Kidney (tissue), 14 donors: ENCODE results near the gene PTPN1. TPM values are rescaled to one million over a fixed set of nuclear protein-coding genes. Genes with fewer than 3 reads are reported as not detected.
"Not testable (repeated sequence)": the region's sequence is repeated elsewhere in the genome, so short reads cannot be mapped to it uniquely, and the experiment has no call there.

Source experiments
- DNase-seq, 5 donors: peaks; one replicate each; pipeline ENCODE4 v3.0.0-alpha.2; 2013 to 2020
- FAIRE-seq: peaks from 2 replicates; lab custom pipeline; 2012; peaks lifted over from hg19 to GRCh38; lab: Jason Lieb, UNC
- H3K27ac ChIP-seq, 2 donors: one replicate each; pipeline ENCODE4 v1.7.0; 2013; ENCODE audit warnings: low read depth in 2 of 2, low read length in 2 of 2, inconsistent platforms in 1 of 2
- H3K27me3 ChIP-seq: one replicate; pipeline ENCODE4 v1.7.1; 2013; ENCODE audit warnings: low read length, inconsistent platforms; ENCODE audit not compliant: control insufficient read depth, insufficient read depth
- H3K36me3 ChIP-seq, 3 donors: one replicate each; pipeline versions ENCODE4 v1.7.0 to v1.7.1; 2013; ENCODE audit warnings: low read length in 3 of 3, control low read depth in 1 of 3, inconsistent platforms in 1 of 3; ENCODE audit not compliant: insufficient read depth in 3 of 3, control insufficient read depth in 2 of 3
- H3K4me1 ChIP-seq, 3 donors: one replicate each; pipeline versions ENCODE4 v1.7.0 to v1.7.1; 2013; ENCODE audit warnings: low read length in 3 of 3, inconsistent platforms in 1 of 3, low read depth in 1 of 3; ENCODE audit not compliant: control insufficient read depth in 2 of 3, insufficient read depth in 2 of 3
- H3K4me3 ChIP-seq, 3 donors: one replicate each; pipeline versions ENCODE4 v1.7.0 to v1.8.1; 2013; ENCODE audit warnings: low read length in 3 of 3, control low read depth in 1 of 3, inconsistent platforms in 1 of 3
- H3K9ac ChIP-seq, 3 donors: one replicate each; pipeline versions ENCODE4 v1.7.0 to v1.7.1; 2013; ENCODE audit warnings: low read length in 3 of 3, control low read depth in 1 of 3, inconsistent platforms in 1 of 3
- H3K9me3 ChIP-seq, 3 donors: one replicate each; pipeline versions ENCODE4 v1.7.0 to v1.7.1; 2013; ENCODE audit warnings: low read length in 3 of 3, control low read depth in 1 of 3, inconsistent platforms in 1 of 3; ENCODE audit not compliant: control insufficient read depth in 2 of 3, insufficient read depth in 1 of 3
- CTCF ChIP-seq: IDR thresholded peaks from 3 replicates; pipeline ENCODE4 v1.5.1; 2012; ENCODE audit warnings: mild to moderate bottlenecking, moderate library complexity, borderline replicate concordance; ENCODE audit not compliant: insufficient read depth; ENCODE audit errors: extremely low read depth
- intact Hi-C: fragments of 100-400 bp; cut with DNase I; formaldehyde crosslinking; loops from one replicate; pipeline ENCODE4 v1.11.1; 2022
- polyA plus RNA-seq: library from polyadenylated mRNA; stranded (reverse); fragments of 350-450 nt; fragmentation: Illumina TruSeq; extraction: RNeasy Lipid Tissue Mini Kit (QIAGEN cat#74804); gene quantifications from one replicate; pipeline ENCODE4 v1.2.3, GENCODE V29; 2014; ENCODE audit warnings: low read depth, low replicate concordance; ENCODE audit not compliant: insufficient read depth
- total RNA-seq: library from RNA; stranded (reverse); fragmentation: NEBNext Ultra II Directional; extraction: Animal tissue kit (Norgen Biotek cat#: 25700); gene quantifications from one replicate; pipeline ENCODE4 v1.2.1, GENCODE V29; 2021
- donor health status: control.
- donor health status: control.
- donor health status: control.
- donor health status: control.
- donor health status: control.
- donor health status: DM: yes; HTN: yes; CAD: no.
- donor health status: Normal renal cell carcinoma (clear cell type).

Gene PTPN1
- total and polyA plus RNA-seq, 2 donors from 2014 or later = 29.6 to 80.4 TPM

DNA sequence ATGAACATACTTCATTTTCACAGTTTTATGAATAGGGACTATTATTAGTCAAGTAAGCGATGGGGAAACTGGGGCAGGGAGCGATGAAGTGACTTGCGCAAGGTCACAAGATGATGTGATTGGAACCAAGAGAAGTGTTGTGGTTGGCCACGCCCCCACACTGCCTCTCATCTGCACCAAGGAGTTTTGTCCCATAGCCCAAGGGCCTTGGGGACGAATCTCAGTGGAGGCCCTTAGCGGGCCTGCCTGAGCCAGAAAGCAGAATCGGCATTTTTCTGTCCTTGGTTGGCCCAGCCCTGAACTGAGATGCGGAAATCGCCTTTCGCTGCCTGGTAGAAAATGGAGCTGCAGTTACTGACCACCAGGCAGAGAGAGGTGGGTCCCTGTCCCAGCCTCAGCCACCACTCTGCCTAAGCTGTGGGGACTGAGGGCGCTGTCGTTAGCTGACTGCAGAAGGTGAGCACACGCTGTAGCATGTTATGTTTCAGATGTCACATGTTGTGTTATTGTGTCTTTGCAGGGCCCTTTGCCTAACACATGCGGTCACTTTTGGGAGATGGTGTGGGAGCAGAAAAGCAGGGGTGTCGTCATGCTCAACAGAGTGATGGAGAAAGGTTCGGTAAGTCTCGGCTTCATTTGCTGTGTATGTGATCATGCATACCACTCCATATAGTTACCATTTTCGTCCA is 57.8 kb downstream of the PTPN1 start:
- H3K4me3 ChIP-seq = no peak overlapping the region
- no peaks in the 10 kb centered on the region for H3K9me3 ChIP-seq
- H3K36me3 ChIP-seq = peaks cover 2 to 25% (median 23%) of the 10 kb centered on the region in 3 donors
- intact Hi-C loops = no loop called here
- no peak for TF ChIP-seq CTCF
- peaks cover 0 to 20% (median 4%) of the 10 kb centered on the region in 3 donors for H3K4me1 ChIP-seq
- no peaks in the 10 kb centered on the region for H3K27me3 ChIP-seq
- H3K27ac ChIP-seq = no peak overlapping the region
- DNase-seq = no peak
- FAIRE-seq = no peak
- H3K9ac ChIP-seq = no peak overlapping the region

GRCh38 chr20:50568549-50568942 is 58.4 kb downstream of the PTPN1 start:
- FAIRE-seq (no peak), DNase-seq (no peak)
- H3K4me3 ChIP-seq = no peak overlapping the region
- peaks cover 2 to 23% (median 21%) of the 10 kb centered on the region in 3 donors for H3K36me3 ChIP-seq
- H3K4me1 ChIP-seq = peaks cover 0 to 20% (median 8%) of the 10 kb centered on the region in 3 donors
- no peak overlapping the region for H3K27ac ChIP-seq
- H3K9me3 ChIP-seq = no peaks in the 10 kb centered on the region
- no peak for TF ChIP-seq CTCF
- intact Hi-C loops = no loop called here
- no peak overlapping the region for H3K9ac ChIP-seq
- no peaks in the 10 kb centered on the region for H3K27me3 ChIP-seq

DNA sequence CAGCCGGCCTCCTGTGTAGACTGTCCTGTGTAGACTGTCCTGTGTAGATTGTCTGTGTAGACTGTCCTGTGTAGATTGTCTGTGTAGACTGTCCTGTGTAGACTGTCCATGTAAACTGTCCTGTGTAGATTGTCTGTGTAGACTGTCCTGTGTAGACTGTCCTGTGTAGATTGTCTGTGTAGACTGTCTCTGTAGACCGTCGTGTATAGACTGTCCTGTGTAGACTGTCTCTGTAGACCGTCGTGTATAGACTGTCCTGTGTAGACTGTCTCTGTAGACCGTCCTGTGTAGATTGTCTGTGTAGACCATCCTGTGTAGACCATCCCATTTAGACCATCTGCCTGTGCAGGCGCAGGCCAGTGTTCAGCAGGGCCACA is 59.3 kb downstream of the PTPN1 start:
- H3K4me3 ChIP-seq, FAIRE-seq, H3K27ac ChIP-seq, H3K9me3 ChIP-seq, intact Hi-C loops, H3K9ac ChIP-seq, H3K27me3 ChIP-seq, DNase-seq: not testable (repeated sequence)
- Histone ChIP-seq H3K36me3 (peaks cover 2 to 26% (median 23%) of the 10 kb centered on the region in 3 donors), H3K4me1 (peaks cover 0 to 21% (median 8%) of the 10 kb centered on the region in 3 donors)

GRCh38 chr20:50569864-50570836 is 60.0 kb downstream of the PTPN1 start:
- peak; percentile 20 for TF ChIP-seq CTCF
- FAIRE-seq = no peak

More at GRCh38 chr20:50569864-50570836, 60.0 kb downstream of the PTPN1 start:
- Histone ChIP-seq H3K4me1 (peaks cover 0 to 18% (median 8%) of the 10 kb centered on the region in 3 donors), H3K9ac (no peak overlapping the region), H3K27ac (no peak overlapping the region), H3K27me3 (no peaks in the 10 kb centered on the region), H3K9me3 (no peaks in the 10 kb centered on the region), H3K36me3 (peaks cover 2 to 26% (median 25%) of the 10 kb centered on the region in 3 donors), H3K4me3 (no peak overlapping the region)
- intact Hi-C loops = loop anchor here (5.0 to 10.0 kb wide), 2 partner anchors 95 to 383 kb away; no protein-coding TSS in a partner anchor
- DNase-seq = no peak
